ENCODE results near the gene POMGNT1.

GRCh38 chr1:46196609-46197008 lies 1.6 kb downstream of the POMGNT1 start:
- TF ChIP-seq SP2 (tag by site-specific recombination; IDR thresholded peaks at IDR 0.05): no peak
- no peak for TF ChIP-seq KLF17 (tag by site-specific recombination; IDR thresholded peaks at IDR 0.05)
- TF ChIP-seq, protein P1, sequence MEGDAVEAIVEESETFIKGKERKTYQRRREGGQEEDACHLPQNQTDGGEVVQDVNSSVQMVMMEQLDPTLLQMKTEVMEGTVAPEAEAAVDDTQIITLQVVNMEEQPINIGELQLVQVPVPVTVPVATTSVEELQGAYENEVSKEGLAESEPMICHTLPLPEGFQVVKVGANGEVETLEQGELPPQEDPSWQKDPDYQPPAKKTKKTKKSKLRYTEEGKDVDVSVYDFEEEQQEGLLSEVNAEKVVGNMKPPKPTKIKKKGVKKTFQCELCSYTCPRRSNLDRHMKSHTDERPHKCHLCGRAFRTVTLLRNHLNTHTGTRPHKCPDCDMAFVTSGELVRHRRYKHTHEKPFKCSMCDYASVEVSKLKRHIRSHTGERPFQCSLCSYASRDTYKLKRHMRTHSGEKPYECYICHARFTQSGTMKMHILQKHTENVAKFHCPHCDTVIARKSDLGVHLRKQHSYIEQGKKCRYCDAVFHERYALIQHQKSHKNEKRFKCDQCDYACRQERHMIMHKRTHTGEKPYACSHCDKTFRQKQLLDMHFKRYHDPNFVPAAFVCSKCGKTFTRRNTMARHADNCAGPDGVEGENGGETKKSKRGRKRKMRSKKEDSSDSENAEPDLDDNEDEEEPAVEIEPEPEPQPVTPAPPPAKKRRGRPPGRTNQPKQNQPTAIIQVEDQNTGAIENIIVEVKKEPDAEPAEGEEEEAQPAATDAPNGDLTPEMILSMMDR (tag by site-specific recombination; IDR thresholded peaks at IDR 0.05): no peak
- TF ChIP-seq GLI4 (tag by site-specific recombination; IDR thresholded peaks at IDR 0.05): no peak
- TF ChIP-seq ZBTB7A (tag by site-specific recombination; IDR thresholded peaks at IDR 0.05; ENCODE audit: low read depth): no peak
